ENCODE measurements around the gene MRPL34.

DNA sequence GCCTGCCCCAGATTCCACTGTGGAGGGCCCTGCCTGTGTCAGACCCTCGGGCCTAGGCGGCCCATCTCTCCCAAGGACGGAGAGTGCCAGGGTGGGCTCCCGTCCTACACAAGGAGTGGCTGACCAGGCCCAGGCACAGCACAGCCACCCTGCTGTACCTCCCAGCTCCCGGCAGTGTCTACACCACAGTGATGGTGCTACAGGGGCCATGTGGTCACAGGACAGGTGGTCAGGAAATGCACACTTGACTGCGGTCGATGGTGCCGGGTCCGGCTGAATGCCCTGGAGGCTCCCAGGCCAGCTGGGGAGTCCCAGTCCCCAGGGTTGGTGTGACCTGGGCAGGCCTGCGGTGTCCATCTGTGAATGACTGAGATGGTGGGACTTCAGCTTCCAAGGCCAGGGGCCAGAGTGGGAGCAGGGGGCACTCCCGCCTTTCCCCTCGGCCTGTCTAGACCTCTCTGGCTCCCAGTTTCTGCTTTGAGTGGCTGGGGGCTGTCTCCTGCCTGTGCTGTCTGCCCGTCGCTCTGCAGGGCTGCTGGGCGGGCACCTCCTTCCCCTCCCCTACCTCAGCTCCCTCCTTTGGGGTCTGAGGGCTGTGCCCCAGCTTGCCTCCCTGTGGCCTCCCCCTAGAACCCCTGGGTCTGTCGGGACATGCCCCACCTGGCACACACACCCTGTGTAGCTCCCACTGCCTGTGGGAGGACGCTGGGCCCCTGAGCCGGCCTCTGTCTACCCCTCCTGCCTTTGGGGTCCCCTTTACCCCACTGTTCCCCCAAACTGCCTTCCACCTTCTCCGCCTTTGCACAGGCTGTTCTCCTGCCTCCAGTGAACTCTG is 16.2 kb downstream of the MRPL34 start:
- TF ChIP-seq CTCF (conservative IDR thresholded peaks at IDR 0.05 in 1 of 2, IDR thresholded peaks at IDR 0.05 in 1 of 2; ENCODE audit: low read depth in 1 of 2, low read length in 2 of 2) (no peak), EZH2 (IDR thresholded peaks at IDR 0.05; ENCODE audit: low read length, missing control alignments) (no peak)
